Stimulated activated CD8-positive, alpha-beta memory T cell treated with anti-CD3 and anti-CD28 coated beads, Interleukin-12 subunit alpha, Interleukin-12 subunit beta, amount 100 ng/mL, for 4 hours (primary cell): ENCODE results near the gene KCNK4.
"Not testable (repeated sequence)": the region's sequence is repeated elsewhere in the genome, so short reads cannot be mapped to it uniquely, and the experiment has no call there.

Experiments
- DNase-seq: peaks from one replicate; pipeline ENCODE4 v3.0.0-alpha.2; 2020; ENCODE audit warnings: low read depth

The KCNK4 gene

GRCh38 chr11:64291262-64291751 lies at the start of gene KCNK4:
KCNK4 (plus strand) TSS chr11:64291302; CDS start chr11:64293019, 1,717 bp downstream.
- no peak for DNase-seq

- no peak for DNase-seq
Measured at GRCh38 chr11:64241491-64242374, 49.4 kb upstream of the KCNK4 start.

GRCh38 chr11:64243236-64243854 lies 47.8 kb upstream of the KCNK4 start:
- no peak for DNase-seq

GRCh38 chr11:64244107-64244506 lies 47.0 kb upstream of the KCNK4 start:
- no peak for DNase-seq

- DNase-seq: no peak
Measured at GRCh38 chr11:64244966-64245365, 46.1 kb upstream of the KCNK4 start.

GRCh38 chr11:64245401-64245796 lies 45.7 kb upstream of the KCNK4 start:
- DNase-seq: peak; percentile 35

GRCh38 chr11:64245797-64246620 lies 45.1 kb upstream of the KCNK4 start:
- peak; percentile 74 for DNase-seq

GRCh38 chr11:64246621-64246870 lies 44.6 kb upstream of the KCNK4 start:
- DNase-seq: not testable (repeated sequence)

- peak; percentile 67 for DNase-seq
Measured at GRCh38 chr11:64246871-64247728, 44.0 kb upstream of the KCNK4 start, which contains the start of gene PPP1R14B. PPP1R14B (minus strand) TSS chr11:64246943; CDS start chr11:64246673, 270 bp downstream.

GRCh38 chr11:64247729-64248531 lies 43.2 kb upstream of the KCNK4 start:
- DNase-seq: no peak

- no peak for DNase-seq
Measured at GRCh38 chr11:64248578-64248977, 42.5 kb upstream of the KCNK4 start.

GRCh38 chr11:64249038-64249437 lies 42.1 kb upstream of the KCNK4 start:
- DNase-seq: no peak

- DNase-seq: no peak
Measured at GRCh38 chr11:64249563-64250414, 41.3 kb upstream of the KCNK4 start.

- no peak for DNase-seq
Measured at GRCh38 chr11:64250415-64251015, 40.6 kb upstream of the KCNK4 start.

- DNase-seq: peak; percentile 55
Measured at GRCh38 chr11:64251016-64251752, 39.9 kb upstream of the KCNK4 start, which contains the start of gene PLCB3. PLCB3 (plus strand) TSS chr11:64251530; CDS start chr11:64251650, 120 bp downstream.

GRCh38 chr11:64251753-64252002 lies 39.4 kb upstream of the KCNK4 start:
- DNase-seq: no peak

GRCh38 chr11:64252003-64252872 lies 38.9 kb upstream of the KCNK4 start:
- no peak for DNase-seq

- no peak for DNase-seq
Measured at GRCh38 chr11:64253043-64253442, 38.1 kb upstream of the KCNK4 start.
